Right cardiac atrium (tissue), 5 donors: ENCODE measurements around the gene KRTAP5-6. TPM values are rescaled to one million over a fixed set of nuclear protein-coding genes. Genes with fewer than 3 reads are reported as not detected.

Experiments
- ATAC-seq, 2 donors: fragments of 200-7000 bp; cut with Tn5 transposase; one replicate each; pipeline versions ENCODE4 v1.8.0 to v1.9.1; 2020; ENCODE audit warnings: moderate library complexity in 2 of 2, mild to moderate bottlenecking in 1 of 2
- DNase-seq, 3 donors: peaks; one replicate each; pipeline ENCODE4 v3.0.0-alpha.2; 2020
- H3K27ac ChIP-seq: one replicate; pipeline ENCODE4 v1.5.1; 2013; ENCODE audit warnings: mild to moderate bottlenecking, low read length, control low read depth, moderate library complexity
- H3K27me3 ChIP-seq: one replicate; pipeline ENCODE4 v1.6.1; 2013; ENCODE audit not compliant: control insufficient read depth, insufficient read depth
- H3K4me1 ChIP-seq: one replicate; pipeline ENCODE4 v1.6.1; 2013; ENCODE audit warnings: low read length; ENCODE audit not compliant: control insufficient read depth, insufficient read depth
- H3K4me3 ChIP-seq: one replicate; pipeline ENCODE4 v1.5.1; 2013; ENCODE audit warnings: low read length, control low read depth
- H3K9me3 ChIP-seq: one replicate; pipeline ENCODE4 v1.6.1; 2013; ENCODE audit warnings: low read length; ENCODE audit not compliant: control insufficient read depth
- WGBS: extraction: QIAGEN DNeasy Blood & Tissue Kit; methylation state at CpG from one replicate; pipeline ENCODE4 v1.1.7; 2013; 5-methylcytosine and 5-hydroxymethylcytosine counted together
- intact Hi-C, 4 donors: fragments of 100-400 bp; cut with DNase I; formaldehyde crosslinking; loops; one replicate each; pipeline versions ENCODE4 v1.11.0 to v1.14.0; 2022 to 2023
- polyA plus RNA-seq: library from polyadenylated mRNA; stranded (reverse); fragments of 200-250 nt; gene quantifications from one replicate; pipeline ENCODE4 v1.2.3, GENCODE V29; 2013
- total RNA-seq, 4 donors: library from RNA; stranded (reverse); fragmentation: NEBNext Ultra II Directional; extraction: Animal tissue kit (Norgen Biotek cat#: 25700); gene quantifications; one replicate each; pipeline ENCODE4 v1.2.1, GENCODE V29; 2021
- donor health status: healthy with polysubstance abuse.
- donor health status: DM: no; HTN: yes; CAD: no.
- donor health status: DM: no; HTN: no; CAD: no.
- donor health status: DM: no; HTN: yes; CAD: no; lungs with severe emphysema.
- donor health status: DM: yes; HTN: yes; CAD: no.

The KRTAP5-6 gene
- total and polyA plus RNA-seq, 5 donors: not detected

GRCh38 chr11:1746956-1747752 lies 50.2 kb downstream of the KRTAP5-6 start:
- Histone ChIP-seq H3K27me3 (no peaks in the 10 kb centered on the region), H3K4me1 (peaks cover 9% of the 10 kb centered on the region), H3K27ac (no peak overlapping the region), H3K4me3 (no peak overlapping the region), H3K9me3 (no peaks in the 10 kb centered on the region)
- ATAC-seq: no peak
- intact Hi-C loops: no loop called here
- 87% methylated on average over 21 of the region's 21 CpGs for WGBS
- DNase-seq: no peak

Other genes with a start within 250 kb of the KRTAP5-6 start
- gene MOB2, start 210.4 kb upstream of the KRTAP5-6 start, total RNA-seq: 10 to 100 TPM; 35.0 to 45.0 (median 42.0) TPM
- gene MOB2, start 210.4 kb upstream of the KRTAP5-6 start, polyA plus RNA-seq: 40.0 TPM
- gene DUSP8, start 124.9 kb upstream of the KRTAP5-6 start, total RNA-seq: 10 to 100 TPM; 10.1 to 15.6 (median 12.3) TPM
- gene DUSP8, start 124.9 kb upstream of the KRTAP5-6 start, polyA plus RNA-seq: 13.3 TPM
- not detected for gene KRTAP5-1, start 111.9 kb upstream of the KRTAP5-6 start, total RNA-seq
- gene KRTAP5-1, start 111.9 kb upstream of the KRTAP5-6 start, polyA plus RNA-seq: not detected
- gene KRTAP5-2, start 98.9 kb upstream of the KRTAP5-6 start, total RNA-seq: not detected
- not detected for gene KRTAP5-2, start 98.9 kb upstream of the KRTAP5-6 start, polyA plus RNA-seq
- gene KRTAP5-3, start 88.7 kb upstream of the KRTAP5-6 start, total RNA-seq: not detected
- gene KRTAP5-3, start 88.7 kb upstream of the KRTAP5-6 start, polyA plus RNA-seq: not detected
- not detected for gene KRTAP5-4, start 75.1 kb upstream of the KRTAP5-6 start, total RNA-seq
- gene KRTAP5-4, start 75.1 kb upstream of the KRTAP5-6 start, polyA plus RNA-seq: not detected
- gene KRTAP5-5, start 67.4 kb upstream of the KRTAP5-6 start, total RNA-seq: not detected
- gene KRTAP5-5, start 67.4 kb upstream of the KRTAP5-6 start, polyA plus RNA-seq: not detected
- gene IFITM10, start 53.4 kb downstream of the KRTAP5-6 start, total RNA-seq: 1 to 10 TPM in 1 of 4 donors, under 1 TPM in 3; 0.48 to 1.0 (median 0.59) TPM
- gene IFITM10, start 53.4 kb downstream of the KRTAP5-6 start, polyA plus RNA-seq: 0.25 TPM
- 100 to 1,000 TPM; 674 to 717 (median 700) TPM for gene CTSD, start 66.7 kb downstream of the KRTAP5-6 start, total RNA-seq
- 748 TPM for gene CTSD, start 66.7 kb downstream of the KRTAP5-6 start, polyA plus RNA-seq
- gene SYT8, start 137.8 kb downstream of the KRTAP5-6 start, total RNA-seq: not detected
- not detected for gene SYT8, start 137.8 kb downstream of the KRTAP5-6 start, polyA plus RNA-seq
- not detected for gene TNNI2, start 141.8 kb downstream of the KRTAP5-6 start, total RNA-seq
- not detected for gene TNNI2, start 141.8 kb downstream of the KRTAP5-6 start, polyA plus RNA-seq
- gene LSP1, start 155.9 kb downstream of the KRTAP5-6 start, total RNA-seq: 10 to 100 TPM in 3 of 4 donors, 1 to 10 TPM in 1; 7.6 to 18.3 (median 14.8) TPM
- gene LSP1, start 155.9 kb downstream of the KRTAP5-6 start, polyA plus RNA-seq: 11.7 TPM
- under 1 TPM; 0.11 to 0.82 (median 0.24) TPM for gene PRR33, start 194.7 kb downstream of the KRTAP5-6 start, total RNA-seq
- gene PRR33, start 194.7 kb downstream of the KRTAP5-6 start, polyA plus RNA-seq: 0.81 TPM
- 10 to 100 TPM in 3 of 4 donors, 1 to 10 TPM in 1; 9.0 to 58.7 (median 34.1) TPM for gene TNNT3, start 222.5 kb downstream of the KRTAP5-6 start, total RNA-seq
- gene TNNT3, start 222.5 kb downstream of the KRTAP5-6 start, polyA plus RNA-seq: 63.1 TPM